Astrocyte of the cerebellum (primary cell): ENCODE measurements around the gene PF4V1.

Experiments
- DNase-seq: peaks from one replicate; pipeline ENCODE4 v3.0.0-alpha.2; 2011; ENCODE audit warnings: low read depth
- H3K4me3 ChIP-seq: 2 replicates; pipeline ENCODE4 v1.5.1; 2011; ENCODE audit warnings: mild to moderate bottlenecking, low read depth, low read length, moderate library complexity
- in situ Hi-C: cut with HindIII; loops from 2 replicates; pipeline ENCODE4 v1.10.0; 2017; ENCODE audit warnings: low sequenced_read_pairs
- TF ChIP-seq, protein P1 (sequence below): IDR thresholded peaks from 2 replicates; pipeline ENCODE4 v1.5.1; 2012; ENCODE audit warnings: low read length, low read depth, moderate library complexity, mild to moderate bottlenecking; ENCODE audit errors: missing control alignments

Gene PF4V1

DNA sequence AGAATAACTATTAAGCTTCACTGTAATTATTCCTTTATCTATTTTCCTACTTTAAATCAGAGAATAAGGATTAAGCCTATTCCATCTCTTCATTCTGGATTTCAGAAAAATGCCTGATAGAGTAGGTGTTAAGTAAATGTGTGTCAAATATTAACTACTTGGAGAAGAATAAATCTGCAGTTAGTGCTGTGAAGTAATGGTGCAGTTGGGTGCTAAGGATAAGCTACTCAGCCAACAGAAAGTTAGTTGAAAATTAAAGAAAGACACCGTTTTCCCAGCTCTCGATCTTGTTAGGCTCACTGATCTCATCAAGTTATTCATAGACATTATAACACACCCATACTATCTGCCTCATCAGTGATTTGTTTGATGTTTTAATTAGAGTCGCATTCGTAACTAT, 7.1 kb downstream of the PF4V1 start:
- in situ Hi-C loops = no loop called here
- DNase-seq = no peak
- H3K4me3 ChIP-seq = no peak overlapping the region
- TF ChIP-seq, protein P1, sequence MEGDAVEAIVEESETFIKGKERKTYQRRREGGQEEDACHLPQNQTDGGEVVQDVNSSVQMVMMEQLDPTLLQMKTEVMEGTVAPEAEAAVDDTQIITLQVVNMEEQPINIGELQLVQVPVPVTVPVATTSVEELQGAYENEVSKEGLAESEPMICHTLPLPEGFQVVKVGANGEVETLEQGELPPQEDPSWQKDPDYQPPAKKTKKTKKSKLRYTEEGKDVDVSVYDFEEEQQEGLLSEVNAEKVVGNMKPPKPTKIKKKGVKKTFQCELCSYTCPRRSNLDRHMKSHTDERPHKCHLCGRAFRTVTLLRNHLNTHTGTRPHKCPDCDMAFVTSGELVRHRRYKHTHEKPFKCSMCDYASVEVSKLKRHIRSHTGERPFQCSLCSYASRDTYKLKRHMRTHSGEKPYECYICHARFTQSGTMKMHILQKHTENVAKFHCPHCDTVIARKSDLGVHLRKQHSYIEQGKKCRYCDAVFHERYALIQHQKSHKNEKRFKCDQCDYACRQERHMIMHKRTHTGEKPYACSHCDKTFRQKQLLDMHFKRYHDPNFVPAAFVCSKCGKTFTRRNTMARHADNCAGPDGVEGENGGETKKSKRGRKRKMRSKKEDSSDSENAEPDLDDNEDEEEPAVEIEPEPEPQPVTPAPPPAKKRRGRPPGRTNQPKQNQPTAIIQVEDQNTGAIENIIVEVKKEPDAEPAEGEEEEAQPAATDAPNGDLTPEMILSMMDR = no peak

DNA sequence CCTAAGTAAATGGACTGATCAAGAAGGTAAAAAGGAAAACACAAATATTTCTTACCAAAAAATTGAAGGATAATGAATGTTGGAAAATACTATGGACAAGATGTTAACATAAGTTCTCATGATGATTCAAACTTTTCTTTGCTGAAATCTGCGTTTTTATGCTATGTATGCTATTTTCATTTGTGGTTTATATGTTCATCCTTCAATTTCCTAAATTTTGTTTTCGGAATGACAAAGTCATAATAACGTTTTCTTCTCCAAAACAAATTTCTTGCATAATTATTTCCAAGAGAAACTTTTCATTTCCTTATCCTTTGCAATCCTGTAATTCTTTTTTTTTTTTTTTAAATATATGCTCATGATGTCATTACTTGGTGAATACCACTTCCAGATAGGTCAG, 7.8 kb downstream of the PF4V1 start:
- TF ChIP-seq, protein P1 = no peak

DNA sequence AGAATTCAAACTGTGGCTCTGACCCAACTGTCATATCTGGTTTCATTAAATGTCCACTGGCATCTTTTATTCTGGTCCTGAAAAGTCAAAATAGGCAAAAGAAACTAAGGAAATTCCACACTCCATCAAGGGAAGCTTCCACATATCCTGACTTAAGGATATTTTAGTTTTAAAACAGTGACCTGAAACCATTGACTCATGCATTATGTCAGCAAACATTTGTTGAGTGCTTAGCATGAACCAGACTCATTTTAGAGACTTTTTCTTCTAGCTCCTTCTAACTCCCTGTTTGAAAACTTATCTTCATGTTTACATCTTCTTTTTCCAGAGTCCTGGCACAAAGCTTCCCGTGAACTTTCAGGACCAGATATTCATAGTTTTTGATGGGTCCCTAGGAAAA, 9.2 kb downstream of the PF4V1 start:
- DNase-seq = no peak
- TF ChIP-seq, protein P1 = no peak
- in situ Hi-C loops = no loop called here
- H3K4me3 ChIP-seq = no peak overlapping the region

More for the DNA sequence above, 7.8 kb downstream of the PF4V1 start:
- in situ Hi-C loops = no loop called here
- DNase-seq = no peak
- no peak overlapping the region for H3K4me3 ChIP-seq

DNA sequence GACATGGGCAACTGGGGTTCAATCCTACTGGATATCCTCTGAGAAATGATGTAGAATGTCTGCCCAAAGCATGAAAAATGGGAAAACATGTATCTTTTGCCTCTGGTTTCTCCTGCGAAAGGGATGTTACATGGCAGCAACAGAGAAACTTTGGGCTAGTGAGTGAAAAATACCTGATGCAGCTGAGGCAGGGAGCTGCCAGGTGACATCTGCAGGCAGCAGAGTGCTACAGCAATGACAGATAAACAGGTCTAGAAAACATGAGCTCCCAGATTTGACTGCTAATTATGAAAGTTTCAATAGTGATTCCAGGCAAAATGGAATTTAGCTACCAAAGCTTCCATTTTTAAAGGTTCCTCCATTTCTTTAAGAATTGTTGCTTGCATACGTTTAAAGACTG, 11.3 kb downstream of the PF4V1 start:
- no peak overlapping the region for H3K4me3 ChIP-seq
- no peak for DNase-seq
- in situ Hi-C loops = no loop called here
- TF ChIP-seq, protein P1 = peak; percentile 59

DNA sequence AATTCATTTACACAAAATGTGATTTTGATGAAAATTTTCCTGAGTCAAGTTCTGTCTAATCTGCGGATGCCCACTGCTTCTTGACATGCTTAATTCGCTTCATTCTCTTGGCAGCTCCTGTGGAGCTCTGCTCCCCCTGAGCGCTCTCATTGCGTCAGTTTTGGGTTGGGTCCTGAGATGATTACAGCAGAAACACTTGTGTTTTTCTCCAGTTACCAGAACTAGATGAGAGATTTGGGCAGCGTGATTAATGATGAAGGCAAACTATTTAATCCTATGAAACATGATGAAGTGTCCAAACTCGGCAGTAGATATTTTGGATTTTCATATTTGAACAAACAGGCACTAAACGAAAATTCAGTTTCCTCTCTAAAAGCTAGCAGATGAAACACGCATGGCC, 11.9 kb downstream of the PF4V1 start:
- no peak for DNase-seq
- TF ChIP-seq, protein P1 = no peak

DNA sequence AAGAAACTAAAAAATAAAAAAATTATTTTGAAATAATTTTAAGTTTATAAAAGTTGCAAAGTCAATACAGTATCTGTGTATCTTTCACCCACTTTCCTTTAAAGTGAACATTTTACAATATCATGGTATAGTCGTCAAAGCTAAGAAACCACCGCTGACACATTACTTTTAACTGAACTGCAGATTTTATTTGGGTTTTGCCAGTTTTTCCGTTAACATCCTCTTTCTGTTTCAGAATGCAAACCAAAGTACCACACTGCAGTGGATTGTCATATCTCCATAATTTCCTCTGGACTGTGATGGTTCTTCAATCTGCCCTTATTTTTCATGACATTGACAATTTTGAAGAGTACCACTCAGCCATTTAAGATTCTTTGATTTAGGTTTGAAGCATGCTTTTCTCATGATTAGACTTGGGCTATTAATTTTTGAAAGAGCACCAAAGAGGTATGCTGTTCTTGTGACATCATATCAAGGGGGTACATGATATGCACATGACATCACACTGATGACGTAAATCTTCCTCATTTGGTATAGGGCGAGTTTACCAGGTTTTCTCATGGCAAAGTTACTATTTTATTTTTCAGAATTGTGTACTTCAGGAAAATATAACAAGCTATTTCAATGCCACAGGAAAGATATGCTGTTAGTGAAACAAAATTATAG, 12.5 kb downstream of the PF4V1 start:
- TF ChIP-seq, protein P1 = no peak
- in situ Hi-C loops = no loop called here
- no peak for DNase-seq
- H3K4me3 ChIP-seq = no peak overlapping the region

More for the DNA sequence above, 11.9 kb downstream of the PF4V1 start:
- in situ Hi-C loops = no loop called here
- H3K4me3 ChIP-seq = no peak overlapping the region
